RWPE2 (cell line): ENCODE measurements around the gene SIRPD.

ENCODE experiments used
- ATAC-seq: fragments of 200-7000 bp; cut with Tn5 transposase; 3 replicates; pipeline ENCODE4 v1.9.1; 2021; ENCODE audit warnings: low read depth
- DNase-seq: peaks from one replicate; pipeline ENCODE4 v3.0.0-alpha.2; 2020; ENCODE audit warnings: low spot score
- H3K27ac ChIP-seq: fragments of 450-650 bp; 2 replicates; pipeline ENCODE4 v1.5.1; 2017; ENCODE audit warnings: mild to moderate bottlenecking; ENCODE audit not compliant: poor library complexity, severe bottlenecking
- H3K27me3 ChIP-seq: fragments of 250-450 bp; sonication (Bioruptor Pico); 2 replicates; pipeline ENCODE4 v1.5.1; 2021; ENCODE audit warnings: mild to moderate bottlenecking, moderate library complexity; ENCODE audit not compliant: insufficient read depth, poor library complexity, severe bottlenecking
- H3K36me3 ChIP-seq: fragments of 250-450 bp; sonication (Bioruptor Pico); 2 replicates; pipeline ENCODE4 v1.5.1; 2020; ENCODE audit warnings: low read depth, mild to moderate bottlenecking, moderate library complexity
- H3K4me1 ChIP-seq: fragments of 250-450 bp; sonication (Bioruptor Pico); 2 replicates; pipeline ENCODE4 v1.5.1; 2021; ENCODE audit warnings: mild to moderate bottlenecking, moderate library complexity; ENCODE audit not compliant: insufficient read depth, poor library complexity, severe bottlenecking
- H3K4me3 ChIP-seq: fragments of 250-450 bp; sonication (Bioruptor Pico); 2 replicates; pipeline ENCODE4 v1.5.1; 2021; ENCODE audit warnings: mild to moderate bottlenecking, moderate library complexity; ENCODE audit not compliant: severe bottlenecking
- H3K9me3 ChIP-seq: fragments of 250-450 bp; sonication (Bioruptor Pico); 2 replicates; pipeline ENCODE4 v1.5.1; 2021; ENCODE audit warnings: mild to moderate bottlenecking, moderate library complexity; ENCODE audit not compliant: severe bottlenecking
- TF ChIP-seq, protein P1 (sequence below): fragments of 450-650 bp; IDR thresholded peaks from one replicate; pipeline ENCODE4 v1.5.1; 2017; ENCODE audit warnings: mild to moderate bottlenecking, moderate library complexity; ENCODE audit not compliant: poor library complexity, severe bottlenecking

SIRPD gene

GRCh38 chr20:1569415-1569881 is 11.9 kb upstream of the SIRPD start:
- H3K27ac ChIP-seq = peak overlapping the region; percentile 72
- TF ChIP-seq, protein P1, sequence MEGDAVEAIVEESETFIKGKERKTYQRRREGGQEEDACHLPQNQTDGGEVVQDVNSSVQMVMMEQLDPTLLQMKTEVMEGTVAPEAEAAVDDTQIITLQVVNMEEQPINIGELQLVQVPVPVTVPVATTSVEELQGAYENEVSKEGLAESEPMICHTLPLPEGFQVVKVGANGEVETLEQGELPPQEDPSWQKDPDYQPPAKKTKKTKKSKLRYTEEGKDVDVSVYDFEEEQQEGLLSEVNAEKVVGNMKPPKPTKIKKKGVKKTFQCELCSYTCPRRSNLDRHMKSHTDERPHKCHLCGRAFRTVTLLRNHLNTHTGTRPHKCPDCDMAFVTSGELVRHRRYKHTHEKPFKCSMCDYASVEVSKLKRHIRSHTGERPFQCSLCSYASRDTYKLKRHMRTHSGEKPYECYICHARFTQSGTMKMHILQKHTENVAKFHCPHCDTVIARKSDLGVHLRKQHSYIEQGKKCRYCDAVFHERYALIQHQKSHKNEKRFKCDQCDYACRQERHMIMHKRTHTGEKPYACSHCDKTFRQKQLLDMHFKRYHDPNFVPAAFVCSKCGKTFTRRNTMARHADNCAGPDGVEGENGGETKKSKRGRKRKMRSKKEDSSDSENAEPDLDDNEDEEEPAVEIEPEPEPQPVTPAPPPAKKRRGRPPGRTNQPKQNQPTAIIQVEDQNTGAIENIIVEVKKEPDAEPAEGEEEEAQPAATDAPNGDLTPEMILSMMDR = no peak
- ATAC-seq = peak; percentile 43
- H3K27me3 ChIP-seq = no peaks in the 10 kb centered on the region
- DNase-seq = no peak
- no peaks in the 10 kb centered on the region for H3K36me3 ChIP-seq
- peaks cover 36% of the 10 kb centered on the region for H3K4me1 ChIP-seq
- no peak overlapping the region for H3K4me3 ChIP-seq
- no peaks in the 10 kb centered on the region for H3K9me3 ChIP-seq

DNA sequence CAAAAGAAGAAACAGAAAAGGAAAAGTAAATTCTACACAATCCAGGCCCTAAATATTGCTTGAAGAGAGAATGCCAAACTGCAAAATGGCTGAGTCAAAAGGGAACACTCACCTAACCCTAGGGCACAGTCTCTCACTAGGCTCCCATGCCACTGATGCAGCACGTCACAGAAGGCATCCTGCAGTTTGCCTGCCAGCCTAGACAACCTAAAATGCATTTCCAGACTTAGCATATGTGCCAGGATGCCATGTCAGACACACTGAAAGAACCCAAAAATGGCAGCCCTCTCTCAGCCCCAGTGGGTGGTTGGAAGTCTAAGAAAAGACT is 10.6 kb upstream of the SIRPD start:
- TF ChIP-seq, protein P1 = no peak
- Histone ChIP-seq H3K4me1 (peaks cover 36% of the 10 kb centered on the region), H3K27ac (peak overlapping the region; percentile 72), H3K4me3 (no peak overlapping the region), H3K36me3 (no peaks in the 10 kb centered on the region), H3K27me3 (no peaks in the 10 kb centered on the region), H3K9me3 (no peaks in the 10 kb centered on the region)
- no peak for DNase-seq
- no peak for ATAC-seq

DNA sequence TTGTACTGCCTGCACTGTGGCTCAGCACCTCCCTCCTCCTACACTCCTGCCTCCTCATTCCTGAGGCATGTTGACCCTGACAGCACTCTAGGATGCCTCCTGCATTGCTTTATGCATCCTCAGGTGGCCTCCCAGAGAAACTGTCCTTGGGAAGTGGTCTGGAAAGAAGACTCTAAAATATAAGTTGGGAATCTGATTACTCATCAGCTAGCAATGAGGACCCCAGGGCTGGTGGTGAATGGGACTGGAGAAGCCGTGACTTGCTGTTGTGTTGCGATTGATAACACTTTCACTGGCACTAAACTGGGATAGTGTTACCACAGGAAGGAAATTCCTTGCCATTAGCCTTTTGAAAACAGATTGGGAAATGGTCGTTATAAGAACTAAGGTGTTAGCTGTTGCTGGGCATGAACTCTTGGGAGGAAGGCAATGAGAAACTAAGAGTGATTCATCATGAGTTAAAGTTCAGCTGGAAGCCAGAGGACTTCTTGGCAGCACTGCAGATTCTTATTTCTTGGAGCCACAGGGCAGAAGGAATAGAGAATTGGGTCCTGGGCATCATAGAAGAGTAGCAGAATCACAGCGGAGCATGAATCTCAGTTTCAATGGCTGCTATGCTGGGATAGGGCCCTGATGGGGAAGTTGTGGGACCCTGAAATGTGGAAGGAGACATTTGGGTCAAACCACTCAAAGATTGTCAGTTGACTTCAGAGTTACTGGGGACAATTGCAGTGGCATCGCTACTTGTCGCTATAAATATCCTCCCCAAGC is 10.1 kb upstream of the SIRPD start:
- no peak overlapping the region for H3K4me3 ChIP-seq
- no peaks in the 10 kb centered on the region for H3K27me3 ChIP-seq
- peaks cover 36% of the 10 kb centered on the region for H3K4me1 ChIP-seq
- DNase-seq = peak; percentile 83
- TF ChIP-seq, protein P1 = no peak
- no peaks in the 10 kb centered on the region for H3K36me3 ChIP-seq
- no peaks in the 10 kb centered on the region for H3K9me3 ChIP-seq
- peak overlapping the region; percentile 72 for H3K27ac ChIP-seq
- peak; percentile 93 for ATAC-seq

DNA sequence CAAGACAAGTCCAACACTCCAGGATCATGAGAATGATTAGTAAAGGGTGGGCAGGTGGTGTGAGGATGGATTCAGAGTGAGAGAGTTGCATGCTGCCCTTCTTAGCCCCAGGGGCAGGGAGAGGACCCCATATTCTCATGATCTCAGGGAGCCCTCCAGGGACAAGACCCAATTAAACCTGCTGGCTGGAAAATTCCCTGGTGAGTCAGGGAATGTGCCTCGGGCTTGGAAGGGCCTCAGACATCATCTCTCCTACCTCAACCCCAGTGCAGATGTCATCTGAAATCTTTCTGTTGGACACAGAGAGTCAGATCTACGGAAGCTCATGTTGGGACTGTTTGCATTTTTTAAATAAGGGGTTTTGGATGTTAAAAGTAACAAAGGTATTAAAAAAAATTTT is 9.2 kb upstream of the SIRPD start:
- no peaks in the 10 kb centered on the region for H3K36me3 ChIP-seq
- DNase-seq = no peak
- no peak overlapping the region for H3K4me3 ChIP-seq
- H3K27me3 ChIP-seq = no peaks in the 10 kb centered on the region
- TF ChIP-seq, protein P1 = no peak
- peaks cover 36% of the 10 kb centered on the region for H3K4me1 ChIP-seq
- no peaks in the 10 kb centered on the region for H3K9me3 ChIP-seq
- peak overlapping the region; percentile 72 for H3K27ac ChIP-seq
- ATAC-seq = 0 out of 3 replicates have a peak, but pooled peaks have one; percentile 20

DNA sequence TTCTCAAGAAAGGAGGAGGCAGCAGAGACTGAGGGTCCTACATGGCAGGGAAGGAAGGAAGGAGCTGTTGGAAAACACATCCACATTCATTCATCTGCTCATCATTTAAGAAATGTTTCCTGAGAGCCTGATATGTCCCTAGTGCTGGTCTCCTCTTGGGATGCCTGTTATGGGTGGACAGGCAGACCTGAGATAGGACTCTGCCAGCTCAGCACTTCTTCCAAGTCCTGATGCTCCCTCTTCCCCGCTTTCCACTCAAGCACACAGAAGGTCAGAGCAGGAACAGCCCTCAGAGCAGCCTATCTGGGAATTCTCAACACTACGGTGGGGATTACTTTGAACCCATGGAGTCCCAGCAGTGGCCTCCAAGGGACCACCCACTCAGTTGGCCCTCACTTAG is 8.0 kb upstream of the SIRPD start:
- Histone ChIP-seq H3K27me3 (no peaks in the 10 kb centered on the region), H3K27ac (no peak overlapping the region), H3K9me3 (no peaks in the 10 kb centered on the region), H3K4me1 (peaks cover 36% of the 10 kb centered on the region), H3K4me3 (no peak overlapping the region), H3K36me3 (no peaks in the 10 kb centered on the region)
- ATAC-seq = no peak
- TF ChIP-seq, protein P1 = no peak
- DNase-seq = no peak
